A549 (cell line): ENCODE measurements around the gene DIPK1B. TPM values are rescaled to one million over a fixed set of nuclear protein-coding genes. Genes with fewer than 3 reads are reported as not detected.

Experiments used
- ATAC-seq, 2 experiments: fragments of 200-7000 bp in 1 of 2; fragments of >200 bp in 1 of 2; cut with Nextera tagmentation in 1 of 2; cut with Tn5 transposase in 1 of 2; 3 replicates each; pipeline versions ENCODE4 v1.8.0 to v1.9.1; 2018 to 2020; ENCODE audit warnings: mild to moderate bottlenecking in 1 of 2, moderate library complexity in 1 of 2
- CTCF ChIA-PET: fragments of 300-600 bp; sonication (Branson Sonifier 250); formaldehyde crosslinking; extraction: SDS; loops from one replicate; lab custom pipeline; 2021; ENCODE audit warnings: antibody characterized with exemption, inconsistent platforms; lab: Yijun Ruan, JAX
- POLR2A ChIA-PET: fragments of 350-600 bp; formaldehyde crosslinking; extraction: SDS; loops from one replicate; lab custom pipeline; 2021; ENCODE audit warnings: antibody characterized with exemption, inconsistent platforms; lab: Yijun Ruan, JAX
- DNase-seq, 2 experiments: peaks; one replicate each; pipeline versions ENCODE4 v3.0.0 to v3.0.0-alpha.2; 2011 to 2016; ENCODE audit warnings: low read depth in 1 of 2, low spot score in 1 of 2
- FAIRE-seq: peaks from 2 replicates; lab custom pipeline; 2011; peaks lifted over from hg19 to GRCh38; lab: Jason Lieb, UNC
- H3K27ac ChIP-seq, 2 experiments: fragments of >200 bp; sonication (Bioruptor Twin); formaldehyde crosslinking; 3 replicates each; pipeline ENCODE4 v1.5.1; 2016 to 2017
- H3K4me1 ChIP-seq: fragments of >200 bp; sonication (Bioruptor Twin); formaldehyde crosslinking; 3 replicates; pipeline ENCODE4 v1.6.1; 2016
- H3K4me2 ChIP-seq: fragments of >200 bp; sonication (Bioruptor Twin); formaldehyde crosslinking; 3 replicates; pipeline ENCODE4 v1.6.1; 2016
- H3K4me3 ChIP-seq: fragments of >200 bp; sonication (Bioruptor Twin); formaldehyde crosslinking; 3 replicates; pipeline ENCODE4 v1.5.1; 2016
- H3K9me3 ChIP-seq: fragments of >200 bp; sonication (Bioruptor Twin); formaldehyde crosslinking; 3 replicates; pipeline ENCODE4 v1.6.1; 2016
- BHLHE40 ChIP-seq: IDR thresholded peaks from 2 replicates; pipeline ENCODE4 v1.6.1; 2012; ENCODE audit warnings: low read depth, low read length, inconsistent platforms
- CHD4 ChIP-seq: fragments of 200-600 bp; sonication (generic); IDR thresholded peaks from 2 replicates; pipeline ENCODE4 v1.6.1; 2016; ENCODE audit warnings: antibody characterized with exemption, mild to moderate bottlenecking, borderline replicate concordance
- ELK1 ChIP-seq: fragments of 150-350 bp; IDR thresholded peaks from 2 replicates; pipeline ENCODE4 v1.6.1; 2014; ENCODE audit warnings: low read depth, mild to moderate bottlenecking, low read length
- GATA3 ChIP-seq: IDR thresholded peaks from 2 replicates; pipeline ENCODE4 v1.6.1; 2012; ENCODE audit warnings: borderline replicate concordance
- HOXB5 ChIP-seq: fragments of 250-450 bp; sonication (Bioruptor Pico); IDR thresholded peaks from 2 replicates; pipeline ENCODE4 v1.5.0; 2020; ENCODE audit warnings: mild to moderate bottlenecking, moderate library complexity
- JUNB ChIP-seq: fragments of >200 bp; sonication (Bioruptor Twin); formaldehyde crosslinking; IDR thresholded peaks from 2 replicates; pipeline ENCODE4 v1.6.1; 2016
- KDM5A ChIP-seq: fragments of 200-600 bp; sonication (generic); IDR thresholded peaks from 2 replicates; pipeline ENCODE4 v1.6.1; 2016; ENCODE audit warnings: antibody characterized with exemption, mild to moderate bottlenecking
- MAZ ChIP-seq: fragments of 150-350 bp; IDR thresholded peaks from 2 replicates; pipeline ENCODE4 v1.6.1; 2014; ENCODE audit warnings: antibody characterized with exemption, low read depth, low read length, borderline replicate concordance
- MYC ChIP-seq: IDR thresholded peaks from 2 replicates; pipeline ENCODE4 v1.6.1; 2012; ENCODE audit warnings: mild to moderate bottlenecking, inconsistent platforms, low read length, improper control_type of control experiment, borderline replicate concordance
- NFE2L2 ChIP-seq: fragments of 150-350 bp; conservative IDR thresholded peaks from 2 replicates; pipeline ENCODE4 v1.6.1; 2014; ENCODE audit warnings: low read length
- NPAS2 ChIP-seq: fragments of 250-450 bp; sonication (Bioruptor Pico); IDR thresholded peaks from 2 replicates; pipeline ENCODE4 v1.8.0; 2022; ENCODE audit warnings: mild to moderate bottlenecking, moderate library complexity, borderline replicate concordance
- NR3C1 ChIP-seq: fragments of >200 bp; sonication (Bioruptor Twin); formaldehyde crosslinking; IDR thresholded peaks from 3 replicates; pipeline ENCODE4 v1.6.1; 2017
- PBX3 ChIP-seq: IDR thresholded peaks from 2 replicates; pipeline ENCODE4 v1.6.1; 2012
- POLR2AphosphoS2 ChIP-seq: conservative IDR thresholded peaks from 2 replicates; pipeline ENCODE4 v1.6.1; 2012; ENCODE audit warnings: low read length, improper control_type of control experiment, inconsistent platforms
- RAD21 ChIP-seq, 2 experiments: fragments of >200 bp in 1 of 2; sonication (Bioruptor Twin) in 1 of 2; formaldehyde crosslinking in 1 of 2; IDR thresholded peaks in 1 of 2; conservative IDR thresholded peaks in 1 of 2; 2 replicates in 1 of 2; 3 replicates in 1 of 2; pipeline ENCODE4 v1.6.1; 2012 to 2018; ENCODE audit warnings: inconsistent platforms in 1 of 2
- RNF2 ChIP-seq: fragments of 200-600 bp; sonication (generic); IDR thresholded peaks from 2 replicates; pipeline ENCODE4 v1.6.1; 2016; ENCODE audit warnings: low read depth, mild to moderate bottlenecking, antibody characterized with exemption, moderate library complexity, borderline replicate concordance
- SREBF2 ChIP-seq: fragments of 450-650 bp; IDR thresholded peaks from 2 replicates; pipeline ENCODE4 v1.6.1; 2014; ENCODE audit warnings: mild to moderate bottlenecking, moderate library complexity
- TFCP2L1 ChIP-seq: fragments of 250-450 bp; sonication (Bioruptor Pico); IDR thresholded peaks from 2 replicates; pipeline ENCODE4 v1.5.0; 2021; ENCODE audit warnings: mild to moderate bottlenecking
- ZSCAN20 ChIP-seq: fragments of 250-450 bp; sonication (Bioruptor Pico); IDR thresholded peaks from 2 replicates; pipeline ENCODE4 v1.8.0; 2022; ENCODE audit warnings: mild to moderate bottlenecking, moderate library complexity
- WGBS: methylation state at CpG from one replicate; pipeline ENCODE4 v1.1.6; 2017; ENCODE audit errors: missing lambda C conversion rate; 5-methylcytosine and 5-hydroxymethylcytosine counted together
- polyA plus RNA-seq, 4 experiments: library from polyadenylated mRNA; depleted of rRNA in 3 of 4; stranded (reverse); fragments of >200 nt; fragmentation: RNase III in 1 of 4; extraction: RNeasy Plus Mini Kit Qiagen cat#74134 plus additional on column Dnase treatment in 1 of 4; gene quantifications; 2 replicates in 3 of 4; 3 replicates in 1 of 4; pipeline ENCODE4 v1.2.3, GENCODE V29; 2011 to 2017
- TF ChIP-seq, protein P1 (sequence below): fragments of >200 bp; sonication (Bioruptor Twin); formaldehyde crosslinking; IDR thresholded peaks from 3 replicates; pipeline ENCODE4 v1.5.1; 2016
- TF ChIP-seq, protein P2 (sequence below): fragments of 450-650 bp; IDR thresholded peaks from 2 replicates; pipeline ENCODE4 v1.6.1; 2014; ENCODE audit warnings: antibody characterized with exemption

DIPK1B gene
- polyA plus RNA-seq, 2 of the 4 experiments (the other 2 are of a cell fraction) = 6.7 TPM

- TF ChIP-seq RAD21 (conservative IDR thresholded peaks at IDR 0.05 in 1 of 2, IDR thresholded peaks at IDR 0.05 in 1 of 2) (no peak), RNF2 (no peak), POLR2AphosphoS2 (no peak), HOXB5 (CRISPR knock-in tag) (no peak), SREBF2 (no peak), NR3C1 (no peak)
- TF ChIP-seq, protein P1, sequence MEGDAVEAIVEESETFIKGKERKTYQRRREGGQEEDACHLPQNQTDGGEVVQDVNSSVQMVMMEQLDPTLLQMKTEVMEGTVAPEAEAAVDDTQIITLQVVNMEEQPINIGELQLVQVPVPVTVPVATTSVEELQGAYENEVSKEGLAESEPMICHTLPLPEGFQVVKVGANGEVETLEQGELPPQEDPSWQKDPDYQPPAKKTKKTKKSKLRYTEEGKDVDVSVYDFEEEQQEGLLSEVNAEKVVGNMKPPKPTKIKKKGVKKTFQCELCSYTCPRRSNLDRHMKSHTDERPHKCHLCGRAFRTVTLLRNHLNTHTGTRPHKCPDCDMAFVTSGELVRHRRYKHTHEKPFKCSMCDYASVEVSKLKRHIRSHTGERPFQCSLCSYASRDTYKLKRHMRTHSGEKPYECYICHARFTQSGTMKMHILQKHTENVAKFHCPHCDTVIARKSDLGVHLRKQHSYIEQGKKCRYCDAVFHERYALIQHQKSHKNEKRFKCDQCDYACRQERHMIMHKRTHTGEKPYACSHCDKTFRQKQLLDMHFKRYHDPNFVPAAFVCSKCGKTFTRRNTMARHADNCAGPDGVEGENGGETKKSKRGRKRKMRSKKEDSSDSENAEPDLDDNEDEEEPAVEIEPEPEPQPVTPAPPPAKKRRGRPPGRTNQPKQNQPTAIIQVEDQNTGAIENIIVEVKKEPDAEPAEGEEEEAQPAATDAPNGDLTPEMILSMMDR = no peak
- POLR2A ChIA-PET = interaction anchor here (4.0 kb wide), 1 partner anchor 13 kb away, joined by 30 read pairs; no protein-coding TSS in a partner anchor
- Histone ChIP-seq H3K4me2 (no peak overlapping the region), H3K4me1 (peaks cover 45% of the 10 kb centered on the region), H3K27ac (no peak overlapping the region), H3K9me3 (no peaks in the 10 kb centered on the region), H3K4me3 (no peak overlapping the region)
- CTCF ChIA-PET = interaction anchor here (1.0 to 5.2 kb wide), 7 partner anchors 8 to 320 kb away, joined by 3 to 37 read pairs (median 5); no protein-coding TSS in a partner anchor
- DNase-seq = no peak
- no peak for FAIRE-seq
- no peak for ATAC-seq
- WGBS = 56% methylated on average over 5 of the region's 8 CpGs
Measured at GRCh38 chr9:136714893-136715274, 2.5 kb downstream of the DIPK1B start.

DNA sequence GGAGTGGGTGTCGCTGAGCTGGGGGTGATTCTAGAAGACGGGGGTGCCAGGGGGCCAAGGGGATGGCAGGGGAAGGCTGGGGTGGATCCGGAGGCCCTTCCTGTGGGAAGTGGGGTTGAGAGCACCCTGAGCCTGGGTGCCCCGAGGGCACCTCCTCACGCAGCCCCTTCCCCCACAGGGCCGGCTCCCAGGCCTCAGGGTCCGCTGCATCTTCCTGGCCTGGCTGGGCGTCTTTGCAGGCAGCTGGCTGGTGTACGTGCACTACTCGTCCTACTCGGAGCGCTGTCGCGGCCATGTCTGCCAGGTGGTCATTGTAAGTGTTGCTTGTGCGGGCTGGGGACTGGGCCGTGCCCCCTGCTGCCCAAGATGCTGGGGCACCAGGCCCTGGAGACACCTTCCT is 5.0 kb downstream of the DIPK1B start:
- ATAC-seq (no peak), DNase-seq (no peak), FAIRE-seq (no peak)
- POLR2A ChIA-PET = interaction anchor here (2.2 kb wide), 1 partner anchor 11 kb away, joined by 10 read pairs; no protein-coding TSS in a partner anchor
- CTCF ChIA-PET = interaction anchor here (2.2 to 4.7 kb wide), 2 partner anchors 12 to 45 kb away, joined by 5 to 25 read pairs; no protein-coding TSS in a partner anchor
- Histone ChIP-seq H3K4me2 (no peak overlapping the region), H3K4me1 (peaks cover 51% of the 10 kb centered on the region), H3K27ac (no peak overlapping the region), H3K4me3 (no peak overlapping the region), H3K9me3 (no peaks in the 10 kb centered on the region)
- no peak for TF ChIP-seq RAD21 (conservative IDR thresholded peaks at IDR 0.05 in 1 of 2, IDR thresholded peaks at IDR 0.05 in 1 of 2)
- no peak for TF ChIP-seq JUNB
- TF ChIP-seq PBX3 = no peak
- no peak for TF ChIP-seq ZSCAN20 (CRISPR knock-in tag)
- TF ChIP-seq SREBF2 = no peak
- TF ChIP-seq, protein P2, sequence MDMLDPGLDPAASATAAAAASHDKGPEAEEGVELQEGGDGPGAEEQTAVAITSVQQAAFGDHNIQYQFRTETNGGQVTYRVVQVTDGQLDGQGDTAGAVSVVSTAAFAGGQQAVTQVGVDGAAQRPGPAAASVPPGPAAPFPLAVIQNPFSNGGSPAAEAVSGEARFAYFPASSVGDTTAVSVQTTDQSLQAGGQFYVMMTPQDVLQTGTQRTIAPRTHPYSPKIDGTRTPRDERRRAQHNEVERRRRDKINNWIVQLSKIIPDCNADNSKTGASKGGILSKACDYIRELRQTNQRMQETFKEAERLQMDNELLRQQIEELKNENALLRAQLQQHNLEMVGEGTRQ = no peak
- no peak for TF ChIP-seq CHD4
- TF ChIP-seq NFE2L2 = no peak
- no peak for TF ChIP-seq RNF2
- no peak for TF ChIP-seq MYC
- no peak for TF ChIP-seq ELK1
- no peak for TF ChIP-seq BHLHE40
- no peak for TF ChIP-seq GATA3
- no peak for TF ChIP-seq TFCP2L1
- TF ChIP-seq MAZ = no peak
- TF ChIP-seq NPAS2 (CRISPR knock-in tag) = no peak
- no peak for TF ChIP-seq KDM5A
- 78% methylated on average over 8 of the region's 16 CpGs for WGBS
